B cell (primary cell): ENCODE measurements around the gene TBC1D22B.

Experiments used
- CTCF ChIP-seq: fragments of 200-600 bp; IDR thresholded peaks from one replicate; pipeline ENCODE4 v1.8.0; 2022; ENCODE audit warnings: antibody characterized with exemption, mild to moderate bottlenecking
- EZH2 ChIP-seq: IDR thresholded peaks from 2 replicates; pipeline ENCODE4 v1.6.1; 2012; ENCODE audit warnings: borderline replicate concordance, low read depth, mild to moderate bottlenecking, moderate library complexity, low read length; ENCODE audit not compliant: insufficient read depth, poor library complexity, severe bottlenecking

GRCh38 chr6:37232430-37233017, 25.0 kb upstream of the TBC1D22B start:
- TF ChIP-seq CTCF: no peak
- TF ChIP-seq EZH2: no peak
